ENCODE data around the gene NKX6-2.

- TF ChIP-seq CTCF (IDR thresholded peaks at IDR 0.05) (no peak), POLR2AphosphoS5 (IDR thresholded peaks at IDR 0.05) (no peak), POLR2A (IDR thresholded peaks at IDR 0.05) (no peak)
Observed at GRCh38 chr10:132805599-132805998, 19.7 kb upstream of the NKX6-2 start.
